ENCODE data around the gene PGAP2.

GRCh38 chr11:3834664-3835461 is 26.5 kb downstream of the PGAP2 start:
- TF ChIP-seq CTCF (IDR thresholded peaks at IDR 0.05; ENCODE audit: insufficient read depth, low read depth, low read length) (no peak), EZH2 (IDR thresholded peaks at IDR 0.05; ENCODE audit: insufficient read depth, low read length) (no peak)

All from astrocyte (in vitro differentiated cells and primary cell).